HG03097 (cell line): ENCODE measurements around the gene VPS8.
"Not testable (repeated sequence)": the region's sequence is repeated elsewhere in the genome, so short reads cannot be mapped to it uniquely, and the experiment has no call there.

Experiments used
- ATAC-seq: cut with Tn5 transposase; IDR thresholded peaks from one replicate; pipeline ENCODE4 v1.9.1; 2021; ENCODE audit not compliant: unreplicated experiment, low FRiP score

The VPS8 gene

GRCh38 chr3:184907681-184908649 lies 96.0 kb downstream of the VPS8 start:
- ATAC-seq, result no peak

- no peak for ATAC-seq
Measured at GRCh38 chr3:184908859-184909258, 96.9 kb downstream of the VPS8 start.

DNA sequence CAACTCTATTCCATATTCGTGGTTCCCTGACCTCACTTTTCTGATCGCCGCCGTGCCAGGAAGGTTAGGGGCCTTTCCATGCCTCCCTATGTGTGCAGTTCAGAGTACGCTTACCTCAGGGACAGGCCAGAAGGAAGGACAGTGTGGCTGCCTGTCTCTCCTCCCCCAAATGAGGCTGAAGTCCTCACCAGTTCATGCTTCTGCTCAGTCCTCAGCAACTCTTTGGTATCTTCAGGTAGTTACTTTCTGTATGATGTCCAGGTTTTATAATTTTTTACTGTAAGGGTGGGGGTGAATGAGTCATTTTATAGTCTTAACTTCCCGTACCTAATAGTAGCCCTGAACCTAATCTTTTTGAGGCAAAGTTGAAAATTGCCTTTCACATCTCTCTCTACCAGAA lies 98.7 kb downstream of the VPS8 start:
- no peak for ATAC-seq

- ATAC-seq, result no peak
Measured at GRCh38 chr3:184911570-184911969, 99.6 kb downstream of the VPS8 start.

GRCh38 chr3:184912163-184912562 lies 100.2 kb downstream of the VPS8 start:
- ATAC-seq, result no peak

GRCh38 chr3:184914628-184915027 lies 102.7 kb downstream of the VPS8 start:
- no peak for ATAC-seq

DNA sequence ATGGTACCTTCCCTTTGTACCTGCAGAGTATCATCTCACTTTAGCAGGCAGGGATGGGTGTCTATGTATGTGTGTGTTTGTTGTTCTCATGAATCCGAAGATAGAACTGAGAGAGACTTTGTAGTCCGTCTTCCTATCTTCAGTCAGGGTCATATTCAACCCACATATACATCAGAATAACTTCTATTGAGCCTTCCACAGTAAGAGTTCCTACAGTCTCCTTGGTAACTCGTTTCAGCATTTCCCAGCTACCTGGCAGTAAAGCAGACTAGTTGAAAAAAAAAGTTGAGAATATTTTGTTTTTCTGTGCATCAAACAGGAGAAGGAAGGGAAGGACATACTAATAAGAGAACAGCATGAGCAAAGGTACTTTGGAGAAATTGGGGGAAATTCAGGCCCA lies 106.8 kb downstream of the VPS8 start:
- no peak for ATAC-seq

- ATAC-seq, result no peak
Measured at GRCh38 chr3:184919651-184920050, 107.7 kb downstream of the VPS8 start.

DNA sequence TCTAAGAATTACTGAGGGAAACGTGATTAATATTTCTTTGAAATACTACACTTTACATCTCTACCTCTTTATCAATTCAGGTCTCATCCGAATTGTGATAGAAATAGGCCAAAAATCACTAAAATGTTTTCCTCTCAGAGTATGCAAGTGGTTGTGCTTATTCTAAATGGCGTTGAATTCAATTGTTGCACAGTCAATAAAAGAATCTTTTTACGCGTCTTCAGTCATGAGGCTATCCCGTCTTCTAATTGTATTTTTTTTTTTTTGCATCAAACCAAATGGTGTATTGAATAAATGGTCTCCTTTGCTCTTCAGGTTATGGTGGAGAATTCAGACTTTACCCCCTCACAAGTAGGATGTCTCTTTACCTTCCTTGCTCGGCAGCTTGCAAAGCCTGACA lies 112.6 kb downstream of the VPS8 start:
- no peak for ATAC-seq

- ATAC-seq, result no peak
Measured at GRCh38 chr3:184927796-184928315, 115.9 kb downstream of the VPS8 start.

DNA sequence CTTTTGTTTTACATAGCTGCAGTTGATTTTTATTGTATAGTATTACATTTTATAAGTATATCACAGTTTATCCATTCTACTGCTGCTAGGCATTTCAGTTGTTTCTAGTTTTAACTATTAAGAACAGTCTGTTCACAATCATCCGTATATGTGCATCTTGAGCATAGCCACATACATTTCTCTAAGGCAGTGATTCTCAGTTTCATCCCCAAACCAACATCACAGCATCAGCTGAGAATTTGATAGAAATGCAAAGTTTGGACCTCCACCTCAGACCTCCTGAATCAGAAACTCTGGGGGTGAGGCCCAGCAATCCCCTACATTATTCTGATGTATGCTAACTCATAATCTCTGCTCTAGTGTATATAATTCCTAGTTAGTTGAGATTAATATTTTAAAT lies 120.8 kb downstream of the VPS8 start:
- ATAC-seq, result no peak

DNA sequence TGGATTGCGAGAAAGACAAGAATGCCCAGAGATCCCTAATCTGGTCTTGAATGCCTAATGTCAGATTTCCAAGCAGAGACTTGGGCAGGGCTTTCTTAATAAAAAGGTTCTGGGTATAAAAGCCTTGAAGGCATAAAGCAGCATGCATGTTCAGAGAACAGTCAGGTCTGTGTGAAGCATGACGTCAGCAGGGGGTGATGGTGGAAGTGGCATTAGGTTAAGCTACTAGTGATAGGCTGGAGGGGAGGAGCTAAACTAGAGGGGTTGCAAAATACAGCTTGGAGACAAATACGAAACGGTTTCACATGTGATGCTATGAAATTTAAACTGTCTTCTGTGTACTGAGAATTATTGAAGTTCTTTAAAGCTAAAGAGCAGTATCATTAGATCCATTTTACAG lies 125.6 kb downstream of the VPS8 start:
- ATAC-seq, result no peak

DNA sequence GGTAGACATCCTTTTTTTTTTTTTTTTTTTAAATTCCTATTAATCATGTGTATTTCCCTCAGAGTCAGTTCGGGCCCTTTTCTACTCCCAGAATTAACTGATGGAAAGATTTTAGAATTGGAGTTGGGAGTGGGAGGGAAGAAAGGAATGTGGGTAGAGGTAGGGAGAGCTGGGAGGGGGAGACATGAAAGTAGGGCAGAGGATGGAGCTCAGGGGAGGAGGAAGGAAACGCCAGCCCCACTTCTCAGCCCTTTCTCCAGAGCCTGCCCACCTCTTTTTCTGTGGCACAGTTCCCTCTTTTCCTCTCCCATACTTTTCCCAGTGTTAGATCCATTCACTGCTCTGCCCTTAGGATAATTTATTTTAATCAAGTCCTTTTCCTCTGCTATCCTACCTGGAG lies 129.4 kb downstream of the VPS8 start:
- no peak for ATAC-seq

DNA sequence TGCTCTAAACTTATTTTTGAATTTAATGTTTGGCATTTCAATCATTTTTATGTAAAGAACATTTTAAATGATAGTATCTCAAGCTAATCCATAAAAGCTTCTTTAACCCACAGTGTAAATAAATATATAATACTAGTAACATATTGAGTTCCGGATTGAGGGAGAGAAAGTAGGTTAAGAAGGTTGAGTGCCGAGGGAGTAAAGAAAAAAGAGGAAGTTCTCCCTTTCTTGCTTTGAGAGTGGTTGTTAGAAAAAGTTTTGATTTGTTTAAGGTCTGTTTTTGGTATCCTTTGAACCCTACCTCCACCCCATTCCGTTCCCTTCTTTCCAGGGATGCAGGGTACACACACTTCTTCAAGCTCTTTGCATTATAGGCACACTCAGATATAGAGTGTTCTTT lies 130.8 kb downstream of the VPS8 start:
- no peak for ATAC-seq

- no peak for ATAC-seq
Measured at GRCh38 chr3:184944241-184944640, 132.3 kb downstream of the VPS8 start.

GRCh38 chr3:184945886-184946625 lies 134.1 kb downstream of the VPS8 start:
- ATAC-seq, result no peak

GRCh38 chr3:184946917-184947316 lies 135.0 kb downstream of the VPS8 start:
- ATAC-seq, result no peak

DNA sequence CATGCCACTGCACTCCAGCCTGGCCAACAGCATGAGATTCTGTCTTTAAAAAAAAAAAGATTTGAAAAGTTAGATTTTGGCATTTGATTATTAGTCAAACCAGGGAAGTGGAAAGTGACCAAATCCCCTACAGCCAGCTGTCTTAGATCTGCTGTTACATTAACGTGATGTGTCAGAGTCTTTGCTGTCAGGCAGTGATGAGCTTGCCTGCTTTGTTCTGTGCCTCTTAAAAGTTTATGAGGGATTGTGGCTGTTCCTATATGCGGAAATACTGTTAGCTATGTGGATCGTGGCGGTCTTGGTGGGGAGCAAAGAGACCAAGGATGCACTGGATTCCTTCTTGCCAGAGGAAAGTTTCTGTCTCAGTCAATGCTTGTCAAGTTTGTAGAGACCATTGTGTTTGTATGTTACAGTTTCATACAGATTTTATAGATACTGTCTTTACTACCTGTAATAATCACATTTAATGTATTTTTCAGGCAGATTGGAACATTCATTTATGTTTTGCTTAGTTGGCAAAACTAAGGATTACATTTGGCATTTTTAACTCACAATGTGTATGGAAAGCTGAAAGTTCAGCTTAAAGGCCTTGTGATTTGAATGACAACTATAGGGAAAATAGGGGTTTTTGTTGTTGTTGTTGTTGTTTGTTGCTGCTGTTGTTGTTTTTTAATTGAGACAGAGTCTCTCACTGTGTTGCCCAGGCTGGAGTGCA lies 137.4 kb downstream of the VPS8 start:
- no peak for ATAC-seq

DNA sequence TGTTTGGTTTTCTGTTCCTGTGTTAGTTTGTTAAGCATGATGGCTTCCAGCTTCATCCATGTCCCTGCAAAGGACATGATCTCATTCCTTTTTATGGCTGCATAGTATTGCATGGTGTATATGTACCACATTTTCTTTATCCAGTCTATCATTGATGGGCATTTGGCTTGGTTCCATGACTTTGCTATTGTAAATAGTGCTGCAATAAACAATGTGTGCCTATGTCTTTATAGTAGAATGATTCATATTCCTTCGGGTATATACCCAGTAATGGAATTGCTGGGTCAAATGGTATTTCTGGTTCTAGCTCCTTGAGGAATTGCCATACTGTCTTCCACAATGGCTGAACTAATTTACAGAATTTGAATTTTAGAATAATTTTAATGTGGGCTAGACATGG lies 138.8 kb downstream of the VPS8 start:
- ATAC-seq, result not testable (repeated sequence)

- ATAC-seq, result no peak
Measured at GRCh38 chr3:184952671-184953070, 140.7 kb downstream of the VPS8 start.

DNA sequence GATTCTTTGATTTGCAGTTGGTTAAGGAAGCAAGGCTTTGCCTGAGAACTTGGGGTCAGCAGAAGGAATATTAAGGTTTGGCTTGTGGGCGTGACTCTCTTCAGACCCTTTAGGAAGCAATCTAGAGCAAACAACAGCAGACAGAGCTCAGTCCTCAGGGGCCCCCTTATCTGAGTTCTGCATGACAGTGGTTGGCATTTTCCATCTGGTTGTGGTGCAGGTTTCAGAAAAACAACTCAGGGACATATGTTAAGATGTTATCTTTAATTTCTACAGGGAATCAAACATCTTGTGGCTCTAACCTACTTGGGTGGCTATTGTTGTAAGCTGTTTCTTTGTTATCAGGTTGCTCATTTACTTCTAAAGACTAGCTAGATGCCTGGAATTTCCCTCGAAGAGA lies 141.4 kb downstream of the VPS8 start:
- no peak for ATAC-seq
